ENCODE data around the gene TMEFF1. TPM values are rescaled to one million over a fixed set of nuclear protein-coding genes. Genes with fewer than 3 reads are reported as not detected.

Gene TMEFF1
- total and polyA plus RNA-seq, 2 of the 8 experiments (the other 6 are each of a cell fraction or from before 2014, with no cell fraction given), result 13.5 to 68.2 TPM

DNA sequence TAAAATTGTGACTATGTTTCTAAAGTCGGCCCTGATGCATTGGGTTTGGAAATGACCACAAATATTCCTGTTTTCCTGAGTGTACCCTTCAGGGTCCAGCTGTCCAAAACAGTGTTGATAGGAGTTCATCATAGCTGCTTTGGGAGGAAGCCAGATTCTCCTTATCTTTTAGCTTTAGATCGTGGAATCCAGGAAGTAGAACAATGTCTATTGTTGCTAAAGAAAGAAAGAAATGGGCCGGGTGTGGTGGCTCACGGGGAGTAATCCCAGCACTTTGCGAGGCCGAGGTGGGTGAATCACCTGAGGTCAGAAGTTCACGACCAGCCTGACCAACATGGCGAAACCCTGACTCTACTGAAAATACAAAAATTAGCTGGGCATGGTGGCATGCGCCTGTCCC lies 114.4 kb downstream of the TMEFF1 start:
- Histone ChIP-seq H3K18ac (ENCODE audit: extremely low read depth, low read length) (no peak overlapping the region), H3K4me2 (ENCODE audit: insufficient read depth in 1 of 2, low read depth in 2 of 2, low read length in 2 of 2) (no peak overlapping the region), H2BK5ac (ENCODE audit: low read depth, low read length) (no peak overlapping the region), H3K36me3 (ENCODE audit: control insufficient read depth in 2 of 4, insufficient read depth in 4 of 4, low read length in 3 of 4) (peaks cover 11 to 43% (median 25%) of the 10 kb centered on the region in 4 experiments; a peak in 6 of 8 replicates), H2BK120ac (replicated peaks; ENCODE audit: low read depth, low read length) (no peak overlapping the region), H3K9ac (replicated peaks in 1 of 4; ENCODE audit: extremely low read depth in 1 of 4, low read depth in 3 of 4, low read length in 3 of 4) (no peak overlapping the region), H2AK5ac (ENCODE audit: low read depth, low read length) (no peak overlapping the region), H3K23ac (ENCODE audit: insufficient read length) (no peak overlapping the region), H3K27me3 (replicated peaks in 1 of 4; ENCODE audit: control insufficient read depth in 3 of 4, extremely low read depth in 1 of 4, insufficient read depth in 3 of 4, low read length in 3 of 4) (no peaks in the 10 kb centered on the region), H4K20me1 (replicated peaks in 1 of 2; ENCODE audit: control insufficient read depth in 1 of 2, insufficient read depth in 2 of 2, low read length in 2 of 2) (no peaks in the 10 kb centered on the region), H3K4me1 (replicated peaks in 1 of 4; ENCODE audit: control insufficient read depth in 3 of 4, insufficient read depth in 4 of 4, low read length in 3 of 4) (no peaks in the 10 kb centered on the region), H3K4ac (replicated peaks; ENCODE audit: insufficient read length, low read depth, low read length) (no peak overlapping the region), H3K23me2 (ENCODE audit: low read depth, low read length) (no peaks in the 10 kb centered on the region), H3K9me3 (ENCODE audit: insufficient read depth in 2 of 2, low read depth in 1 of 2, low read length in 1 of 2) (no peaks in the 10 kb centered on the region), H3K79me2 (ENCODE audit: control insufficient read depth in 1 of 2, insufficient read depth in 2 of 2, low read length in 2 of 2) (no peaks in the 10 kb centered on the region), H3K79me1 (ENCODE audit: low read depth, low read length) (no peaks in the 10 kb centered on the region), H4K5ac (ENCODE audit: insufficient read length, low read depth, low read length) (no peak overlapping the region), H2BK15ac (ENCODE audit: low read length) (no peak overlapping the region), H4K91ac (replicated peaks; ENCODE audit: insufficient read length, low read length) (no peak overlapping the region), H3K27ac (ENCODE audit: low read depth, low read length) (no peak overlapping the region), H2AFZ (ENCODE audit: low read length) (no peak overlapping the region), H2BK20ac (ENCODE audit: low read length) (no peak overlapping the region), H3K56ac (replicated peaks; ENCODE audit: insufficient read length, low read depth, low read length) (no peak overlapping the region), H3K14ac (ENCODE audit: insufficient read length) (no peak overlapping the region), H4K8ac (ENCODE audit: extremely low read depth, insufficient read depth, low read length) (no peak overlapping the region), H3K4me3 (ENCODE audit: extremely low read depth in 1 of 4, insufficient read depth in 2 of 4, low read depth in 3 of 4, low read length in 4 of 4) (no peak overlapping the region), H2BK12ac (ENCODE audit: low read depth, low read length) (no peak overlapping the region)
- CTCF ChIA-PET (ENCODE audit: partially characterized antibody), result interaction anchor here (1.0 kb wide), 1 partner anchor 532 kb away, joined by 3 read pairs; no protein-coding TSS in a partner anchor
- POLR2A ChIA-PET (ENCODE audit: partially characterized antibody), result interaction anchor here (0.7 kb wide), 1 partner anchor 169 kb away, joined by 3 read pairs; no protein-coding TSS in a partner anchor
- DNase-seq (ENCODE audit: low read depth in 1 of 2, low spot score in 2 of 2) (no peak), FAIRE-seq (no peak)
- 92% methylated on average over 9 of the region's 9 CpGs; no CpG with 5 or more reads in 1 of the 2 experiments for WGBS, 2 experiments (ENCODE audit: extremely low coverage in 1 of 2, insufficient coverage in 1 of 2, insufficient read length in 1 of 2, insufficient replicate concordance in 2 of 2, low coverage in 1 of 2, low lambda C conversion rate in 2 of 2, missing lambda C conversion rate in 1 of 2)
- no peak for TF ChIP-seq TAF7 (optimal IDR thresholded peaks at IDR 0.05; ENCODE audit: borderline replicate concordance, low read depth, low read length)
